HCT116 (cell line): Measurements from ENCODE around the gene CTNNA2.

ENCODE experiments used
- EZH2 ChIP-seq: fragments of 200-600 bp; sonication (generic); IDR thresholded peaks from 2 replicates; pipeline ENCODE4 v1.6.1; 2017; ENCODE audit warnings: antibody characterized with exemption, mixed run types
- POLR2A ChIP-seq: IDR thresholded peaks from 2 replicates; pipeline ENCODE4 v1.7.0; 2011; ENCODE audit warnings: borderline replicate concordance; ENCODE audit not compliant: insufficient read depth, insufficient read length; ENCODE audit errors: extremely low read depth
- POLR2AphosphoS5 ChIP-seq: IDR thresholded peaks from 2 replicates; pipeline ENCODE4 v1.6.1; 2011; ENCODE audit warnings: mild to moderate bottlenecking, low read depth, low read length, moderate library complexity
- REST ChIP-seq: IDR thresholded peaks from 2 replicates; pipeline ENCODE4 v1.6.1; 2012; ENCODE audit warnings: low read depth
- TF ChIP-seq, protein P1 (sequence below), 3 experiments: fragments of 200-600 bp in 1 of 3; sonication (generic) in 1 of 3; IDR thresholded peaks in 2 of 3; conservative IDR thresholded peaks in 1 of 3; 2 replicates each; pipeline ENCODE4 v1.5.1; 2012 to 2017; ENCODE audit warnings: low read depth in 2 of 3, low read length in 2 of 3, antibody characterized with exemption in 1 of 3, borderline replicate concordance in 1 of 3, control low read depth in 1 of 3, mild to moderate bottlenecking in 1 of 3, mixed read lengths in 1 of 3, mixed run types in 1 of 3, moderate library complexity in 1 of 3; ENCODE audit not compliant: insufficient read depth in 1 of 3

- TF ChIP-seq POLR2AphosphoS5, result no peak
- TF ChIP-seq, protein P1, sequence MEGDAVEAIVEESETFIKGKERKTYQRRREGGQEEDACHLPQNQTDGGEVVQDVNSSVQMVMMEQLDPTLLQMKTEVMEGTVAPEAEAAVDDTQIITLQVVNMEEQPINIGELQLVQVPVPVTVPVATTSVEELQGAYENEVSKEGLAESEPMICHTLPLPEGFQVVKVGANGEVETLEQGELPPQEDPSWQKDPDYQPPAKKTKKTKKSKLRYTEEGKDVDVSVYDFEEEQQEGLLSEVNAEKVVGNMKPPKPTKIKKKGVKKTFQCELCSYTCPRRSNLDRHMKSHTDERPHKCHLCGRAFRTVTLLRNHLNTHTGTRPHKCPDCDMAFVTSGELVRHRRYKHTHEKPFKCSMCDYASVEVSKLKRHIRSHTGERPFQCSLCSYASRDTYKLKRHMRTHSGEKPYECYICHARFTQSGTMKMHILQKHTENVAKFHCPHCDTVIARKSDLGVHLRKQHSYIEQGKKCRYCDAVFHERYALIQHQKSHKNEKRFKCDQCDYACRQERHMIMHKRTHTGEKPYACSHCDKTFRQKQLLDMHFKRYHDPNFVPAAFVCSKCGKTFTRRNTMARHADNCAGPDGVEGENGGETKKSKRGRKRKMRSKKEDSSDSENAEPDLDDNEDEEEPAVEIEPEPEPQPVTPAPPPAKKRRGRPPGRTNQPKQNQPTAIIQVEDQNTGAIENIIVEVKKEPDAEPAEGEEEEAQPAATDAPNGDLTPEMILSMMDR (IDR thresholded peaks at IDR 0.05 in 2 of 3, conservative IDR thresholded peaks at IDR 0.05 in 1 of 3; ENCODE audit: borderline replicate concordance in 1 of 3, insufficient read depth in 1 of 3, low read depth in 2 of 3, low read length in 2 of 3), result no peak
- no peak for TF ChIP-seq REST
- TF ChIP-seq EZH2, result no peak
- TF ChIP-seq POLR2A, result no peak
These were observed 174.0 kb downstream of the CTNNA2 start for GRCh38 chr2:79686884-79687283.
